Lower lobe of right lung (tissue), 2 donors: Measurements from ENCODE around the gene MACROD2. TPM values are rescaled to one million over a fixed set of nuclear protein-coding genes. Genes with fewer than 3 reads are reported as not detected.

ENCODE experiments used
- ATAC-seq, 2 donors: fragments of 200-7000 bp; cut with Tn5 transposase; one replicate each; pipeline ENCODE4 v1.9.1; 2020 to 2022; ENCODE audit warnings: mild to moderate bottlenecking in 2 of 2, moderate library complexity in 2 of 2
- DNase-seq: peaks from one replicate; pipeline ENCODE4 v3.0.0-alpha.2; 2020
- H3K27ac ChIP-seq: fragments of 200-600 bp; one replicate; pipeline ENCODE4 v1.8.0; 2022
- H3K27me3 ChIP-seq: fragments of 200-600 bp; one replicate; pipeline ENCODE4 v1.8.0; 2022; ENCODE audit warnings: low read depth
- H3K36me3 ChIP-seq: fragments of 200-600 bp; one replicate; pipeline ENCODE4 v1.8.0; 2022; ENCODE audit warnings: mild to moderate bottlenecking
- H3K4me1 ChIP-seq: fragments of 200-600 bp; one replicate; pipeline ENCODE4 v1.8.0; 2022
- H3K4me3 ChIP-seq: fragments of 200-600 bp; one replicate; pipeline ENCODE4 v1.8.0; 2022; ENCODE audit warnings: mild to moderate bottlenecking
- H3K9me3 ChIP-seq: fragments of 200-600 bp; one replicate; pipeline ENCODE4 v1.8.0; 2022
- CTCF ChIP-seq: fragments of 200-600 bp; IDR thresholded peaks from one replicate; pipeline ENCODE4 v1.8.0; 2022; ENCODE audit warnings: antibody characterized with exemption, mild to moderate bottlenecking
- intact Hi-C: fragments of 100-400 bp; cut with DNase I; formaldehyde crosslinking; loops from one replicate; pipeline ENCODE4 v1.11.0; 2022
- total RNA-seq: library from RNA; stranded (reverse); fragmentation: NEBNext Ultra II Directional; extraction: Animal tissue kit (Norgen Biotek cat#: 25700); gene quantifications from one replicate; pipeline ENCODE4 v1.2.1, GENCODE V29; 2021
- donor health status: DM: no; HTN: yes; CAD: no; lungs with severe emphysema.

Gene MACROD2
- total RNA-seq, 1 donor from 2014 or later, result 73.0 TPM

- no peak overlapping the region for H3K27ac ChIP-seq
- no peak overlapping the region for H3K4me3 ChIP-seq
- intact Hi-C loops, result no loop called here
- H3K36me3 ChIP-seq, result no peaks in the 10 kb centered on the region
- no peak for TF ChIP-seq CTCF
- no peaks in the 10 kb centered on the region for H3K9me3 ChIP-seq
- H3K27me3 ChIP-seq, result no peaks in the 10 kb centered on the region
- no peak for DNase-seq
- no peaks in the 10 kb centered on the region for H3K4me1 ChIP-seq
- no peak for ATAC-seq
These were observed 941.7 kb downstream of the MACROD2 start for GRCh38 chr20:14937021-14937420.

GRCh38 chr20:14937846-14938245 lies 942.5 kb downstream of the MACROD2 start:
- no peak for TF ChIP-seq CTCF
- DNase-seq (no peak), ATAC-seq (no peak)
- Histone ChIP-seq H3K4me3 (no peak overlapping the region), H3K4me1 (no peaks in the 10 kb centered on the region), H3K27me3 (no peaks in the 10 kb centered on the region), H3K27ac (no peak overlapping the region), H3K9me3 (no peaks in the 10 kb centered on the region), H3K36me3 (no peaks in the 10 kb centered on the region)
- intact Hi-C loops, result no loop called here

- Histone ChIP-seq H3K9me3 (no peaks in the 10 kb centered on the region), H3K27me3 (no peaks in the 10 kb centered on the region), H3K27ac (no peak overlapping the region), H3K4me3 (no peak overlapping the region), H3K4me1 (no peaks in the 10 kb centered on the region), H3K36me3 (no peaks in the 10 kb centered on the region)
- intact Hi-C loops, result no loop called here
- TF ChIP-seq CTCF, result no peak
- ATAC-seq (no peak), DNase-seq (no peak)
These were observed 952.2 kb downstream of the MACROD2 start for GRCh38 chr20:14947536-14947935.

GRCh38 chr20:14947946-14948345 lies 952.6 kb downstream of the MACROD2 start:
- Histone ChIP-seq H3K4me3 (no peak overlapping the region), H3K4me1 (no peaks in the 10 kb centered on the region), H3K36me3 (no peaks in the 10 kb centered on the region), H3K27ac (no peak overlapping the region), H3K27me3 (no peaks in the 10 kb centered on the region), H3K9me3 (no peaks in the 10 kb centered on the region)
- no peak for DNase-seq
- intact Hi-C loops, result no loop called here
- TF ChIP-seq CTCF, result no peak
- ATAC-seq, result no peak

GRCh38 chr20:14948416-14948815 lies 953.1 kb downstream of the MACROD2 start:
- Histone ChIP-seq H3K36me3 (no peaks in the 10 kb centered on the region), H3K27ac (no peak overlapping the region), H3K9me3 (no peaks in the 10 kb centered on the region), H3K27me3 (no peaks in the 10 kb centered on the region), H3K4me1 (no peaks in the 10 kb centered on the region), H3K4me3 (no peak overlapping the region)
- intact Hi-C loops, result no loop called here
- DNase-seq (no peak), ATAC-seq (no peak)
- TF ChIP-seq CTCF, result no peak

GRCh38 chr20:14950633-14951032 lies 955.3 kb downstream of the MACROD2 start:
- no peaks in the 10 kb centered on the region for H3K27me3 ChIP-seq
- DNase-seq (no peak), ATAC-seq (no peak)
- no peak overlapping the region for H3K4me3 ChIP-seq
- no peaks in the 10 kb centered on the region for H3K4me1 ChIP-seq
- intact Hi-C loops, result no loop called here
- H3K9me3 ChIP-seq, result no peaks in the 10 kb centered on the region
- H3K36me3 ChIP-seq, result no peaks in the 10 kb centered on the region
- TF ChIP-seq CTCF, result no peak
- H3K27ac ChIP-seq, result no peak overlapping the region
